T-helper 17 cell (primary cell): ENCODE data around the gene CEP290. TPM values are rescaled to one million over a fixed set of nuclear protein-coding genes. Genes with fewer than 3 reads are reported as not detected.

Experiments used
- ATAC-seq: fragments of 150-1000 bp; cut with Tn5 transposase; 2 replicates; pipeline ENCODE4 v1.10.0; 2021; ENCODE audit warnings: mild to moderate bottlenecking, moderate library complexity
- DNase-seq, 3 donors: peaks; one replicate each; pipeline versions ENCODE4 v3.0.0 to v3.0.0-alpha.2; 2020 to 2021
- H3K9me3 ChIP-seq: one replicate; pipeline ENCODE4 v1.7.0; 2013; ENCODE audit warnings: low read length, mild to moderate bottlenecking; ENCODE audit not compliant: control insufficient read depth, poor library complexity, severe bottlenecking
- H3K27ac Mint-ChIP-seq: one replicate; pipeline ENCODE4 v1.8.0; 2022; ENCODE audit warnings: mild to moderate bottlenecking, moderate library complexity, mixed read lengths
- H3K27me3 Mint-ChIP-seq: one replicate; pipeline ENCODE4 v1.8.0; 2022; ENCODE audit warnings: mixed read lengths
- H3K36me3 Mint-ChIP-seq: one replicate; pipeline ENCODE4 v1.8.0; 2022; ENCODE audit warnings: low read depth, mixed read lengths
- H3K4me1 Mint-ChIP-seq: one replicate; pipeline ENCODE4 v1.8.0; 2022; ENCODE audit warnings: mild to moderate bottlenecking, mixed read lengths
- H3K4me3 Mint-ChIP-seq: one replicate; pipeline ENCODE4 v1.8.0; 2022; ENCODE audit warnings: mild to moderate bottlenecking, moderate library complexity, mixed read lengths
- total RNA-seq, 4 donors: library from RNA in 2 of 4; stranded (reverse) in 2 of 4; gene quantifications; one replicate each; pipeline ENCODE4 v1.2.3 and lab custom pipeline; 2022 to 2026

The CEP290 gene
- total RNA-seq, 2 donors from 2014 or later, result 16.0 to 18.9 TPM

GRCh38 chr12:88127855-88128254 is 14.0 kb downstream of the CEP290 start:
- no peaks in the 10 kb centered on the region for H3K9me3 ChIP-seq
- Mint-ChIP-seq H3K4me3 (no peak overlapping the region), H3K27me3 (no peaks in the 10 kb centered on the region), H3K27ac (no peak overlapping the region), H3K36me3 (peaks cover 2% of the 10 kb centered on the region), H3K4me1 (no peaks in the 10 kb centered on the region)
- no peak for DNase-seq
- ATAC-seq, result no peak

- DNase-seq (no peak), ATAC-seq (no peak)
- H3K27ac Mint-ChIP-seq, result no peak overlapping the region
- H3K4me1 Mint-ChIP-seq, result no peaks in the 10 kb centered on the region
- peaks cover 2% of the 10 kb centered on the region for H3K36me3 Mint-ChIP-seq
- H3K4me3 Mint-ChIP-seq, result no peak overlapping the region
- no peaks in the 10 kb centered on the region for H3K9me3 ChIP-seq
- no peaks in the 10 kb centered on the region for H3K27me3 Mint-ChIP-seq
Observed at GRCh38 chr12:88127099-88127498, 14.8 kb downstream of the CEP290 start.

- H3K27me3 Mint-ChIP-seq, result no peaks in the 10 kb centered on the region
- no peak overlapping the region for H3K27ac Mint-ChIP-seq
- H3K36me3 Mint-ChIP-seq, result peaks cover 2% of the 10 kb centered on the region
- H3K4me3 Mint-ChIP-seq, result no peak overlapping the region
- no peak for ATAC-seq
- no peak for DNase-seq
- H3K4me1 Mint-ChIP-seq, result no peaks in the 10 kb centered on the region
- H3K9me3 ChIP-seq, result no peaks in the 10 kb centered on the region
Observed at GRCh38 chr12:88122666-88123065, 19.2 kb downstream of the CEP290 start.

DNA sequence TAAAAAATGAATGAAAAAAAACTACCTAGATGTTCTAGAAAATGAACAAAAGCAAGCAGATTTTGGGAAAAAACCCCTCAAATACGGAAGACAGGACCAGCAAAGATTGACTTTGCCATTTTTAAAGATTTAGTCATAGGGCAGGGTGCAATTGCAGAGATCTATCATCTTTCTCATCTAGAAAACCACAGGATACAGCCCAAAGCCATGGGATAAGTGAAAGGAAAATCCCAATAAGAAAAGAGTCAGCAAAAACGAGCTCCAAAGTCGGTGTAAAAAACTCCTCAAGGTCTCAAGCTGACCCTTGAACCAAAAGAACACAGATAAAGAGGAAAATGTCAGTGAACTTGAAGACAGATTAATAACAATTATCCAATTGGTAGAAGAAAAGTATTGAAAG is 28.0 kb downstream of the CEP290 start:
- H3K4me1 Mint-ChIP-seq, result peaks cover 2% of the 10 kb centered on the region
- peaks cover 9% of the 10 kb centered on the region for H3K36me3 Mint-ChIP-seq
- H3K27me3 Mint-ChIP-seq, result no peaks in the 10 kb centered on the region
- DNase-seq (no peak), ATAC-seq (no peak)
- no peaks in the 10 kb centered on the region for H3K9me3 ChIP-seq
- no peak overlapping the region for H3K4me3 Mint-ChIP-seq
- H3K27ac Mint-ChIP-seq, result no peak overlapping the region

DNA sequence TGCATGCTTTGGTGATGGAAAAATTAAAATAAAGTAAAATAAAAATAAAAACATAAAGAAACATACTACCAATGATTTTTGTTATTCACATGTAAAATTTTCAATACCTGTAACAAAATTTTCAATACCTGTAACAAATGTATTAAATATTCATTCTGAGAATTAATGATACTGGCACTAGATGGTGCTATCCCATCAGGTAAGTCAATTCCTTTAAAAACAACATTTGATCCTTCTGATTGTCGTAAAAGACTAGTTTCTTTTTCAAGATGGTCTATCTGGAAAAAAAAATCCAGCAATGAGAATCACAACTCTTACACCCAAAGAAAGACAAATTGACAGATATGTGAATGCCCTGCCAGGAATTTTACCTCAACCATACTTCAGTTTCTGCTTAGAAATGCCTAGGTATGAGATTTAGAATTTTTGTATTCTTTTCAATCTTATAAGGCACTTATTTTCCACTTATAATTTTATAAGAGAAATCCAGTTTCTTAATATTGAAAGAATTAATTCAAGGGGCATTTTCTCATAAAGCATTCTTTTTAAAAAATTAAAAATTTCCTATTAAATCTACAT is 30.7 kb downstream of the CEP290 start:
- H3K27ac Mint-ChIP-seq, result no peak overlapping the region
- peaks cover 2% of the 10 kb centered on the region for H3K4me1 Mint-ChIP-seq
- no peaks in the 10 kb centered on the region for H3K27me3 Mint-ChIP-seq
- no peak overlapping the region for H3K4me3 Mint-ChIP-seq
- DNase-seq (no peak), ATAC-seq (no peak)
- H3K36me3 Mint-ChIP-seq, result peaks cover 12% of the 10 kb centered on the region
- no peaks in the 10 kb centered on the region for H3K9me3 ChIP-seq

- no peak for DNase-seq
- H3K9me3 ChIP-seq, result no peaks in the 10 kb centered on the region
- no peak overlapping the region for H3K4me3 Mint-ChIP-seq
- peaks cover 2% of the 10 kb centered on the region for H3K4me1 Mint-ChIP-seq
- no peak overlapping the region for H3K27ac Mint-ChIP-seq
- no peak for ATAC-seq
- H3K36me3 Mint-ChIP-seq, result peaks cover 7% of the 10 kb centered on the region
- no peaks in the 10 kb centered on the region for H3K27me3 Mint-ChIP-seq
Observed at GRCh38 chr12:88108021-88108420, 33.9 kb downstream of the CEP290 start.

- H3K27me3 Mint-ChIP-seq, result no peaks in the 10 kb centered on the region
- H3K4me1 Mint-ChIP-seq, result peaks cover under 1% of the 10 kb centered on the region
- no peak overlapping the region for H3K27ac Mint-ChIP-seq
- DNase-seq (no peak), ATAC-seq (no peak)
- H3K36me3 Mint-ChIP-seq, result peaks cover 7% of the 10 kb centered on the region
- no peak overlapping the region for H3K4me3 Mint-ChIP-seq
- H3K9me3 ChIP-seq, result no peaks in the 10 kb centered on the region
Observed at GRCh38 chr12:88093573-88093972, 48.3 kb downstream of the CEP290 start.

DNA sequence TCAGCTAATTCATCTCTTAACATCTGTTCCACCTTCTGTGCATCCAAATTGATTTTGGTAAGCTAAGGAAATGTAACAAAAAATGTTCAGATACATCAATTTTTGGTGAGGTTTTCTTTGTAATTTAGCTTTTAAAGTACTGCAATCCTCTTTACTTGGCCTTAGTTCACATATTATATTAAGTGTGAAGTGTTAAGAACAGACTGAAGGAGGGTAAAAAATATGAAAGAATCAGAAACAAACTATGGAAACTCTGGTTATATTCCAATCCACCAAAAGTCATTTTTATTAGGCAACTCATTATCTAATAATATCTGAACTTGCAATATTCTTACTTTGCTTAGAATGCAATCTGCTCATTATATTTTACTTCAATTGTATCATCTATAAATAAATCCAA is 49.1 kb downstream of the CEP290 start:
- H3K9me3 ChIP-seq, result no peaks in the 10 kb centered on the region
- DNase-seq (no peak), ATAC-seq (no peak)
- no peaks in the 10 kb centered on the region for H3K4me1 Mint-ChIP-seq
- H3K4me3 Mint-ChIP-seq, result no peak overlapping the region
- no peak overlapping the region for H3K27ac Mint-ChIP-seq
- peaks cover 6% of the 10 kb centered on the region for H3K36me3 Mint-ChIP-seq
- H3K27me3 Mint-ChIP-seq, result no peaks in the 10 kb centered on the region

GRCh38 chr12:88084210-88084609 is 57.7 kb downstream of the CEP290 start:
- Mint-ChIP-seq H3K27ac (no peak overlapping the region), H3K27me3 (no peaks in the 10 kb centered on the region), H3K4me1 (no peaks in the 10 kb centered on the region), H3K36me3 (peaks cover 9% of the 10 kb centered on the region), H3K4me3 (no peak overlapping the region)
- H3K9me3 ChIP-seq, result no peaks in the 10 kb centered on the region
- ATAC-seq, result no peak
- DNase-seq, result no peak

GRCh38 chr12:88083634-88084033 is 58.3 kb downstream of the CEP290 start:
- Mint-ChIP-seq H3K4me1 (no peaks in the 10 kb centered on the region), H3K36me3 (peaks cover 5% of the 10 kb centered on the region), H3K27me3 (no peaks in the 10 kb centered on the region), H3K4me3 (no peak overlapping the region), H3K27ac (no peak overlapping the region)
- ATAC-seq, result no peak
- H3K9me3 ChIP-seq, result no peaks in the 10 kb centered on the region
- no peak for DNase-seq

- Mint-ChIP-seq H3K4me1 (no peaks in the 10 kb centered on the region), H3K4me3 (no peak overlapping the region), H3K27me3 (no peaks in the 10 kb centered on the region), H3K27ac (no peak overlapping the region), H3K36me3 (peaks cover 7% of the 10 kb centered on the region)
- no peak for DNase-seq
- ATAC-seq, result no peak
- H3K9me3 ChIP-seq, result no peaks in the 10 kb centered on the region
Observed at GRCh38 chr12:88081247-88081646, 60.6 kb downstream of the CEP290 start.

DNA sequence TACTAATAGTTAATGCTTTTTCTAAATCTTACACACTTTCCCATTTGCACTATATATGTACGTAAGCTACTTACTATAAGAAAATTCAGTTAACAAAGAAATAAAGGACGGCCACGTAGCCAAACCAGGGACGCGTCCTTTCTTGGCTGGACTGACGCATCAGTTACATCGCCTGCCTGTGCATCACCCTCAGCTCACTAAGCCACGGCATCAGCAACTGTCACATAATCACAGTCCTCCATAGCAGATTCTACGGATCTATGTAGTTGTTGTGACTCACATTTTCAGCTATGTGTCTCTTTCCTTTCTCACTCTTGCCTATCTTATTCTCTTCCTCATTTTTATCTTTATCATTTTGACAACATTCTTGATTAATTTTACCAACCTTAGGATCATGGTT is 74.6 kb downstream of the CEP290 start:
- Mint-ChIP-seq H3K27ac (no peak overlapping the region), H3K27me3 (no peaks in the 10 kb centered on the region), H3K4me1 (peaks cover 9% of the 10 kb centered on the region), H3K4me3 (no peak overlapping the region), H3K36me3 (peaks cover 10% of the 10 kb centered on the region)
- ATAC-seq (no peak), DNase-seq (no peak)
- H3K9me3 ChIP-seq, result no peaks in the 10 kb centered on the region

DNA sequence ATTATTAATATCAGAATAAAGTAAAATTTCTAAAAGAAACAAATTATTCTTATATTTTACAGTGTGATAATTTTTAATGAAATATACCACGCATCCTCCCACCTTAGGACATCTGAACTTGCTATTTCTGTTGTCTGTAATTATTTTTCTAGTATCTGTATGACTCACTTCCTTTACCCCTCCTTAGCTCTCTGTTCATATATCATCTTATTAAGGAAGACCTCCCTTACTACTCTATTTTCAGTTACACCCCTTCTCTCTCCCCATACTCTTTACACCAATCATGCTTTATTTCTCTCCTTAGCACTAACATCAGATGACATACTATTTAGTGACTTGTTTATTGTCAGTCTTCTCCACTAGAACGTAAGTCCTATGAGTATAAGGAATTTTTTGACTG is 78.5 kb downstream of the CEP290 start:
- Mint-ChIP-seq H3K4me1 (peaks cover 6% of the 10 kb centered on the region), H3K27me3 (no peaks in the 10 kb centered on the region), H3K27ac (no peak overlapping the region), H3K4me3 (no peak overlapping the region), H3K36me3 (no peaks in the 10 kb centered on the region)
- DNase-seq, result no peak
- H3K9me3 ChIP-seq, result no peaks in the 10 kb centered on the region
- ATAC-seq, result no peak

GRCh38 chr12:88062474-88062873 is 79.4 kb downstream of the CEP290 start:
- DNase-seq, result no peak
- Mint-ChIP-seq H3K4me1 (peaks cover 6% of the 10 kb centered on the region), H3K27ac (no peak overlapping the region), H3K4me3 (no peak overlapping the region), H3K27me3 (no peaks in the 10 kb centered on the region), H3K36me3 (peaks cover 3% of the 10 kb centered on the region)
- no peak for ATAC-seq
- no peaks in the 10 kb centered on the region for H3K9me3 ChIP-seq
